Suppressor macrophage treated with lipopolysaccharide for 1 hour (primary cell): ENCODE data around the gene MPST.
A peak's percentile ranks its signal among the peaks of the same experiment; 100 is the strongest.

Source experiments
- DNase-seq, 3 donors: peaks; one replicate each; pipeline ENCODE4 v3.0.0-alpha.2; 2020 to 2022

The MPST gene

GRCh38 chr22:37001826-37002225 is 17.7 kb upstream of the MPST start:
- no peak for DNase-seq

GRCh38 chr22:37002633-37003032 is 16.9 kb upstream of the MPST start:
- DNase-seq: no peak

GRCh38 chr22:37007651-37008050 is 11.9 kb upstream of the MPST start:
- DNase-seq: no peak

- peak; percentile 74 to 76 (median 75) for DNase-seq
Measured at GRCh38 chr22:37008365-37008764, 11.2 kb upstream of the MPST start.

GRCh38 chr22:37009490-37009889 is 10.1 kb upstream of the MPST start:
- no peak for DNase-seq

GRCh38 chr22:37010174-37010573 is 9.4 kb upstream of the MPST start:
- no peak for DNase-seq

- no peak for DNase-seq
Measured at GRCh38 chr22:37010976-37011375, 8.6 kb upstream of the MPST start.

- no peak for DNase-seq
Measured at GRCh38 chr22:37011472-37011871, 8.1 kb upstream of the MPST start.

- no peak for DNase-seq
Measured at GRCh38 chr22:37012262-37012904, 7.2 kb upstream of the MPST start.

- DNase-seq: no peak
Measured at GRCh38 chr22:37012956-37013355, 6.6 kb upstream of the MPST start.

GRCh38 chr22:37014415-37014806 is 5.1 kb upstream of the MPST start:
- DNase-seq: no peak

- DNase-seq: peak in 2 of 3 donors; percentile 10 to 13
Measured at GRCh38 chr22:37014835-37015586, 4.5 kb upstream of the MPST start.

- DNase-seq: no peak
Measured at GRCh38 chr22:37015587-37015878, 4.0 kb upstream of the MPST start.

- no peak for DNase-seq
Measured at GRCh38 chr22:37016134-37016910, 3.2 kb upstream of the MPST start.

GRCh38 chr22:37017356-37017755 is 2.2 kb upstream of the MPST start:
- no peak for DNase-seq

- DNase-seq: no peak
Measured at GRCh38 chr22:37018086-37018814, 1.3 kb upstream of the MPST start.

- peak in 2 of 3 donors; percentile 20 to 48 for DNase-seq
Measured at GRCh38 chr22:37018815-37019308, 680 bp upstream of the MPST start.

- DNase-seq: peak; percentile 39 to 43 (median 42)
Measured at GRCh38 chr22:37020192-37020479, 594 bp downstream of the MPST start.

- DNase-seq: no peak
Measured at GRCh38 chr22:37021041-37021440, 1.5 kb downstream of the MPST start.

GRCh38 chr22:37021710-37022482 is 2.4 kb downstream of the MPST start:
- peak; percentile 77 to 92 (median 83) for DNase-seq

- DNase-seq: no peak
Measured at GRCh38 chr22:37022483-37023337, 3.2 kb downstream of the MPST start.
